Measurements from ENCODE around the gene NSMCE1. TPM values are rescaled to one million over a fixed set of nuclear protein-coding genes. Genes with fewer than 3 reads are reported as not detected.

Gene NSMCE1
- total and polyA plus RNA-seq, 3 donors from 2014 or later = 58.1 to 135 (median 71.1) TPM

DNA sequence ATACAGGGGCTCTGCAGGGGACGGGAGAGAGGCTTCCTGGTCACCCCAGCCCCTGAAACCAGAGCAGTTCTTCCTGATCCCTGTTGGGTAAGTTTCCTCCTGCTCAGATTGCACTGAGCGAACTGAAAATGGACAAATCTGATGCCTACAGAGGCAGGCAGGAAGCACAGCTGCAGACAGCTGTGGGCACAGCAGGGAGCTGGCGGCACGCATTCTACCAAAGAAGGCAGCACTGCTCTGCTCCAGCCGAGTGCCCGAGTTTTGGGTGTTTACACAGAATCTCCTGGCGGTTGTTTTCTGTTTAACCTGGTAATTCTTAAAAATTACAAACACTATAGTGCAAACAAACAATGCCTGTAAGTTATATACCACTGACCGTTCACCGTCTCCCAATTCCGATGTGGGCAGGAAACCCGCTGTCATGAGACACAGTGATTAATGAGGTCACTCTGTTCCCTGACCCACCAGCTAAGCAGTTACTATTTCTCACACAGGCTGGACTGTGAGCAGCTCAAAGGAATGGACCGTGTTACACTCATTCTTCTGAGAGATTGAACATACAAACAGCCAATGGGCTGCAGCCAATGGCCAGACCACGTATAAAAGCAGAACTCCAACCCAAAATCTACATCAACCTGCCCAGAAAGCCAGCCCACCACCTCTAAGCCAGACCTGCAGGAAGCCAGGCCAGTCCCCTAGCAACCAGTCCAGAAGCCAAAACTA, 25.5 kb downstream of the NSMCE1 start:
- H3K36me3 ChIP-seq (ENCODE audit: low read depth, missing control alignments) = no peaks in the 10 kb centered on the region
- peak; percentile 40 for DNase-seq
- H3K27me3 ChIP-seq = no peaks in the 10 kb centered on the region
- intact Hi-C loops (cut with DNase I; ENCODE audit: low total_unique reads) = no loop called here
- 41 to 46% methylated on average over 13 of the region's 13 CpGs for WGBS, 2 donors
- H3K27ac ChIP-seq = peak overlapping the region; percentile 1 to 51
- TF ChIP-seq CTCF (IDR thresholded peaks at IDR 0.05) = no peak
- TF ChIP-seq POLR2A (IDR thresholded peaks at IDR 0.05) = no peak
- H3K9me3 ChIP-seq = no peaks in the 10 kb centered on the region
- H3K4me3 ChIP-seq = no peak overlapping the region
- H3K4me1 ChIP-seq = peaks cover 33% of the 10 kb centered on the region

- H3K4me1 ChIP-seq = peaks cover 33% of the 10 kb centered on the region
- intact Hi-C loops (cut with DNase I; ENCODE audit: low total_unique reads) = no loop called here
- TF ChIP-seq CTCF (IDR thresholded peaks at IDR 0.05) = no peak
- no peak for TF ChIP-seq POLR2A (IDR thresholded peaks at IDR 0.05)
- no peaks in the 10 kb centered on the region for H3K9me3 ChIP-seq
- H3K27ac ChIP-seq = peak overlapping the region in 1 of 2 donors; percentile 51
- H3K4me3 ChIP-seq = no peak overlapping the region
- no peaks in the 10 kb centered on the region for H3K36me3 ChIP-seq (ENCODE audit: low read depth, missing control alignments)
- WGBS, 2 donors = 83 to 88% methylated on average over 2 of the region's 2 CpGs
- no peak for DNase-seq
- no peaks in the 10 kb centered on the region for H3K27me3 ChIP-seq
Observed at GRCh38 chr16:27242398-27242797, 26.2 kb downstream of the NSMCE1 start.

DNA sequence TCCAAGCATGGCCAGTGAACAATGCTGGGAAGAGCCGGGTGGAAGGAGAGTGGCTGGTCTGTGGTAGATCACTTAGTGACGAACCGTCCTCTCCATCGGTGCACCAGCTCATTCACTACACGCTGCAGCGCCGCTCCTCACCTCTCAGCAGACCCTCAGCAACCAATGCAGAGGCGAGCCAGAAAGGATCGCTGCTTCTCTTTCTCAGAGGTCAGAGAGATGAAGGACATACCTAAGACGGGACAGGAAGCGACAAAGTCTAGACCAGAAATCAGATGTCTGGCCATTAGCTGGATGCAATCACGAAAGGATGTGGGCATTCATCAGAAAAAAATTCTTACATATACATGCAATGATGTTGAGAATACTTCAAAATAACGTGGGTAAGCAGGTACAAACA, 26.9 kb downstream of the NSMCE1 start:
- peaks cover 33% of the 10 kb centered on the region for H3K4me1 ChIP-seq
- H3K27ac ChIP-seq = peak overlapping the region in 1 of 2 donors; percentile 51
- no peaks in the 10 kb centered on the region for H3K27me3 ChIP-seq
- H3K36me3 ChIP-seq (ENCODE audit: low read depth, missing control alignments) = no peaks in the 10 kb centered on the region
- TF ChIP-seq CTCF (IDR thresholded peaks at IDR 0.05) (no peak), POLR2A (IDR thresholded peaks at IDR 0.05) (no peak)
- no peak overlapping the region for H3K4me3 ChIP-seq
- no peaks in the 10 kb centered on the region for H3K9me3 ChIP-seq
- DNase-seq = peak; percentile 11
- intact Hi-C loops (cut with DNase I; ENCODE audit: low total_unique reads) = no loop called here
- WGBS, 2 donors = 79 to 82% methylated on average over 13 of the region's 13 CpGs

DNA sequence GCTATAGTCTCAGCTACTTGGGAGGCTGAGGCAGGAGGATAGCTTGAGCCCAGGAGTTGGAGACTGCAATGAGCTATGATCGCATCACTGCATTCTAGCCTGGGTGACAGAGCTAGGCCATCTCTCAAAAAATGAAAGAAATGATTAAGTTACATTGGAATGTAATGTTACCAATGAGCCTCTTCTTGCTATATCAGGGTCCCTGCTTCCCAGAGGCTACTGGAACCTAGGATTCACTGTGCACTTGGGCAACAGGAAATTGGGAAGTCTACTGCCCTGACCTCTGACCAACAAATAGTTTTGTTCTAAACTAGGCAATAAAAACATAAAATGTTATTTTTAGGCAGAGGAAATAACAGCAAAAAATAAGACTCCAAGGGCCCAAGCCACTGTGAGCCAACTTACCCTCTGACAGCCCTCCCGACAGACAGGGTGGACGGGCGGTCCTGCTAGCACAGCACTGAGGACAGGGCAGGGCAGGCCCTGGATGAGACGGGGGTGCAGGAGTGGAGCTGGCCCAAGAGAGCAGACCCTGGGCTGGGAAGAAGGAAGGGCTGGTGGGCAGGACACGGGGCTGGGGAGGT, 27.5 kb downstream of the NSMCE1 start:
- 57 to 80% methylated on average over 6 of the region's 6 CpGs for WGBS, 2 donors
- no peaks in the 10 kb centered on the region for H3K27me3 ChIP-seq
- peak; percentile 15 for DNase-seq
- intact Hi-C loops (cut with DNase I; ENCODE audit: low total_unique reads) = no loop called here
- TF ChIP-seq CTCF (IDR thresholded peaks at IDR 0.05) (no peak), POLR2A (IDR thresholded peaks at IDR 0.05) (no peak)
- no peaks in the 10 kb centered on the region for H3K36me3 ChIP-seq (ENCODE audit: low read depth, missing control alignments)
- H3K9me3 ChIP-seq = no peaks in the 10 kb centered on the region
- H3K27ac ChIP-seq = peak overlapping the region in 1 of 2 donors; percentile 6
- peaks cover 33% of the 10 kb centered on the region for H3K4me1 ChIP-seq
- H3K4me3 ChIP-seq = no peak overlapping the region

All from testis (tissue), 3 donors.